ENCODE data around the gene SLC7A11. TPM values are rescaled to one million over a fixed set of nuclear protein-coding genes. Genes with fewer than 3 reads are reported as not detected.

The SLC7A11 gene
- total RNA-seq (2013; cell fraction: nucleolus; rRNA removed), result 62.0 and 64.1 TPM in 2 replicates
- total RNA-seq (2014; rRNA removed) (5.9 and 7.4 TPM in 2 replicates), total RNA-seq (2014; rRNA removed; fragmentation: Illumina TruSeq; extraction: Trizol) (7.0 and 7.6 TPM in 2 replicates), total RNA-seq (2021) (3.6 and 4.0 TPM in 2 replicates), polyA plus RNA-seq (2011; rRNA removed) (9.8 and 18.1 TPM in 2 replicates), polyA plus RNA-seq (2014; fragmentation: Illumina TruSeq; extraction: Trizol) (5.7 and 8.0 TPM in 2 replicates), polyA plus RNA-seq (2014; fragmentation: Nextera tagmentation; extraction: Ambion mirVana) (1 to 10 TPM; 1.6 to 2.2 TPM), polyA plus RNA-seq (2014; rRNA removed) (2.4 and 3.4 TPM in 2 replicates), polyA plus RNA-seq (2016; fragmentation: Nextera tagmentation; extraction: Ambion mirVana) (1 to 10 TPM; 1.8 to 2.2 TPM), polyA minus RNA-seq (2011; rRNA and poly(A)+ RNA removed) (14.2 and 17.4 TPM in 2 replicates), Bru-seq, nascent RNA (percentile 90 among the genes with signal in this experiment), BruChase-seq, experiment 1, labeled RNA remaining after a 6-hour chase (percentile 76 among the genes with signal in this experiment), BruChase-seq, experiment 2, labeled RNA remaining after a 2-hour chase (percentile 89 among the genes with signal in this experiment)
- polyA plus RNA-seq (2011; ENCODE audit: low read depth), result 2.2 TPM
- polyA plus RNA-seq (2011; cell fraction: cytosol; rRNA removed), result 2.5 and 4.2 TPM in 2 replicates
- 9.5 and 9.8 TPM in 2 replicates for polyA plus RNA-seq (2011; cell fraction: nucleus; rRNA removed)
- polyA plus RNA-seq (2012), result 3.6 TPM in 2 replicates
- polyA minus RNA-seq (2011; cell fraction: cytosol; rRNA and poly(A)+ RNA removed), result 4.3 and 6.9 TPM in 2 replicates
- 12.0 and 13.6 TPM in 2 replicates for polyA minus RNA-seq (2011; cell fraction: nucleus; rRNA and poly(A)+ RNA removed)
- long read RNA-seq, experiment 1, full-length matches to known transcripts, result 4 of 4 reads
- long read RNA-seq, experiment 1, partial matches to known transcripts, result 0 of 4 reads
- long read RNA-seq, experiment 1, other reads (novel, unspliced or antisense), result 0 of 4 reads
- long read RNA-seq, experiment 2, full-length matches to known transcripts, result 7 of 17 reads
- long read RNA-seq, experiment 2, partial matches to known transcripts, result 2 of 17 reads
- long read RNA-seq, experiment 2, other reads (novel, unspliced or antisense), result 8 of 17 reads

DNA sequence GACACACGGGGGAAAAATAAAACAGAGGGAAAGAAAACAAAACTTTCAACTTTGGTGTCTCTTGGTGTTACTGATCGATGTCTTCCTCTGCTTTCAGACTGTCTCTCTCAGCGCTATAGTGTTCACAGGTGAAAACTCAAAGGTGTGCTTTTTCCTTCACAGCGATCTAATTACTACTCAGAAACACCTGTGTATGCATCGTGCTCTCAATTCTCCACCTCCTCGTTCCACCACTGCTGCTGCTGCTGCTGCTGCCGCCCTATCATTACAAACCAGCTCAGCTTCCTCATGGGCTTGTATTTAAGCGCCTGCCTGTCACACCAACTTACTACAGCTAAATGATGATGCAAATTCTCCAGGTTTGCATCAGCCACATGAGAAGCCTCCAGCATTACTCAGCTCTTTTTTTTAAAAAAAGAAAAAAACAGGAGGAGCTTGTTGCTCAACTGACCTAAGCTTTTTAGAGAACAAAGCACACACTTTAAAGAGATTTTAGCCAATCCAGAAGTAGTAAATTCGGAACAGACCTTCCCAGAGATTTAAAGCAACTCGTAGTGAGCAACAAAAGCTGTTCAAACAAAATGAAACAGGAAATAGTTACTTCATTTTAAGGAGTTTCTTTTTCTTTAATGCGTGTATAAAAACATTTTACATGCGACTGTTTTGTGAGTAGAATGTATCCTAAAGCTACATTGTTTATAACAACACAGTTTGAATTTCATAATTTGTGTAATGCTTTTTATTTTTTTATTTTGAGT, at the start of gene SLC7A11:
Gene SLC7A11 (minus strand): TSS at position 274 of the 758 bp plus-strand sequence. CDS start 280 bp downstream, outside the sequence.
- peak within 1 kb of the TSS; percentile 77 for H3K9ac ChIP-seq (ENCODE audit: control insufficient read depth, insufficient read depth, low read length)
- FAIRE-seq (peak; percentile 99), DNase-seq (ENCODE audit: low read depth, low spot score) (peak; percentile 93), ATAC-seq (peak; percentile 90)
- ChIA-PET CTCF (interaction anchor here (0.7 to 3.5 kb wide), 9 partner anchors 9 to 435 kb away, joined by 3 to 21 read pairs (median 4); no protein-coding TSS in a partner anchor), SMC1A (ENCODE audit: uncharacterized antibody, unreplicated experiment) (interaction anchor here (0.7 to 5.8 kb wide), 27 partner anchors 9 to 436 kb away, joined by 3 to 47 read pairs (median 5); no protein-coding TSS in a partner anchor), RAD21 (ENCODE audit: unreplicated experiment) (interaction anchor here (0.8 to 6.8 kb wide), 23 partner anchors 11 to 711 kb away, joined by 3 to 56 read pairs (median 5); no protein-coding TSS in a partner anchor), POLR2A (interaction anchor here (0.5 to 3.8 kb wide), 15 partner anchors 11 to 429 kb away, joined by 3 to 24 read pairs (median 6); no protein-coding TSS in a partner anchor)
- TSS peak; percentile 99 for BruUV-seq (replicated peaks)
- WGBS (ENCODE audit: insufficient coverage, insufficient replicate concordance, low lambda C conversion rate, missing lambda C conversion rate), result 5% methylated on average over 12 of the region's 12 CpGs
- H3K36me3 ChIP-seq (ENCODE audit: control insufficient read depth in 2 of 2, insufficient read depth in 2 of 2, low read length in 1 of 2), result no peaks in the 10 kb centered on the region
- peak within 1 kb of the TSS; percentile 81 for H3K4me3 ChIP-seq
- peak within 1 kb of the TSS; percentile 75 for H2AFZ ChIP-seq (ENCODE audit: control insufficient read depth, low read depth, low read length)
- no peaks in the 10 kb centered on the region for H4K20me1 ChIP-seq (ENCODE audit: control insufficient read depth, insufficient read depth)
- H3K4me2 ChIP-seq (ENCODE audit: control insufficient read depth, insufficient read depth), result peak within 1 kb of the TSS; percentile 65
- H3K79me2 ChIP-seq (ENCODE audit: control insufficient read depth, insufficient read depth, low read length), result peaks cover 35% of the 10 kb centered on the region
- H3K27me3 ChIP-seq (replicated peaks in 1 of 2; ENCODE audit: control insufficient read depth in 2 of 2, insufficient read depth in 2 of 2, low read length in 1 of 2), result no peaks in the 10 kb centered on the region
- intact Hi-C loops (cut with micrococcal nuclease; ENCODE audit: unreplicated experiment), result loop anchor here (1.0 to 10.0 kb wide), 6 partner anchors 52 to 433 kb away; no protein-coding TSS in a partner anchor
- H3K27ac ChIP-seq (ENCODE audit: control insufficient read depth, insufficient read depth), result peak within 1 kb of the TSS; percentile 83
- H3K9me3 ChIP-seq (replicated peaks; ENCODE audit: control insufficient read depth, insufficient read depth, low read length), result no peaks in the 10 kb centered on the region
- no peaks in the 10 kb centered on the region for H3K4me1 ChIP-seq (ENCODE audit: control insufficient read depth, insufficient read depth, low read length)
- in situ Hi-C loops (cut with MboI), result no loop called here
- no peak for TF ChIP-seq PAX8 (IDR thresholded peaks at IDR 0.05)
- peak; percentile 15 for TF ChIP-seq RELA (IDR thresholded peaks at IDR 0.05; ENCODE audit: borderline replicate concordance, partially characterized antibody)
- TF ChIP-seq, protein P1, sequence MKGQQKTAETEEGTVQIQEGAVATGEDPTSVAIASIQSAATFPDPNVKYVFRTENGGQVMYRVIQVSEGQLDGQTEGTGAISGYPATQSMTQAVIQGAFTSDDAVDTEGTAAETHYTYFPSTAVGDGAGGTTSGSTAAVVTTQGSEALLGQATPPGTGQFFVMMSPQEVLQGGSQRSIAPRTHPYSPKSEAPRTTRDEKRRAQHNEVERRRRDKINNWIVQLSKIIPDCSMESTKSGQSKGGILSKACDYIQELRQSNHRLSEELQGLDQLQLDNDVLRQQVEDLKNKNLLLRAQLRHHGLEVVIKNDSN (IDR thresholded peaks at IDR 0.05; ENCODE audit: borderline replicate concordance, extremely low read length, insufficient read depth, low read depth, low read length), result no peak
- TF ChIP-seq, protein P2, sequence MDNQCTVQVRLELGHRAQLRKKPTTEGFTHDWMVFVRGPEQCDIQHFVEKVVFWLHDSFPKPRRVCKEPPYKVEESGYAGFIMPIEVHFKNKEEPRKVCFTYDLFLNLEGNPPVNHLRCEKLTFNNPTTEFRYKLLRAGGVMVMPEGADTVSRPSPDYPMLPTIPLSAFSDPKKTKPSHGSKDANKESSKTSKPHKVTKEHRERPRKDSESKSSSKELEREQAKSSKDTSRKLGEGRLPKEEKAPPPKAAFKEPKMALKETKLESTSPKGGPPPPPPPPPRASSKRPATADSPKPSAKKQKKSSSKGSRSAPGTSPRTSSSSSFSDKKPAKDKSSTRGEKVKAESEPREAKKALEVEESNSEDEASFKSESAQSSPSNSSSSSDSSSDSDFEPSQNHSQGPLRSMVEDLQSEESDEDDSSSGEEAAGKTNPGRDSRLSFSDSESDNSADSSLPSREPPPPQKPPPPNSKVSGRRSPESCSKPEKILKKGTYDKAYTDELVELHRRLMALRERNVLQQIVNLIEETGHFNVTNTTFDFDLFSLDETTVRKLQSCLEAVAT (IDR thresholded peaks at IDR 0.05), result peak; percentile 59
- TF ChIP-seq CREB1 (IDR thresholded peaks at IDR 0.05; ENCODE audit: low read depth), result peak; percentile 82
- peak; percentile 97 for TF ChIP-seq POLR2A (IDR thresholded peaks at IDR 0.05; ENCODE audit: low read depth, low read length)
- TF ChIP-seq JUNB (IDR thresholded peaks at IDR 0.05), result no peak
- peak; percentile 98 for TF ChIP-seq POLR2AphosphoS5 (IDR thresholded peaks at IDR 0.05; ENCODE audit: low read length)
- TF ChIP-seq BACH1 (IDR thresholded peaks at IDR 0.05; ENCODE audit: borderline replicate concordance), result peak; percentile 100
- no peak for TF ChIP-seq NFYB (IDR thresholded peaks at IDR 0.05; ENCODE audit: insufficient read depth, low read depth, low read length)
- peak; percentile 74 for TF ChIP-seq SMAD1 (IDR thresholded peaks at IDR 0.05; ENCODE audit: low read depth, partially characterized antibody)
- peak; percentile 80; the same call in 1 of the 2 replicates for TF ChIP-seq SIN3A (IDR thresholded peaks at IDR 0.05; ENCODE audit: low read depth, low read length)
- TF ChIP-seq SPI1 (IDR thresholded peaks at IDR 0.05; ENCODE audit: borderline replicate concordance, insufficient read depth, low read depth, low read length), result no peak
- peak; percentile 15; the same call in 1 of the 2 replicates for TF ChIP-seq CREM (IDR thresholded peaks at IDR 0.05; ENCODE audit: low read depth)
